Epithelial cell of proximal tubule (primary cell): Measurements from ENCODE around the gene OCEL1. TPM values are rescaled to one million over a fixed set of nuclear protein-coding genes. Genes with fewer than 3 reads are reported as not detected.

ENCODE experiments used
- DNase-seq: peaks from one replicate; pipeline ENCODE4 v3.0.0-alpha.2; 2011; ENCODE audit warnings: low read depth
- H3K4me3 ChIP-seq: 2 replicates; pipeline ENCODE4 v1.5.1; 2011; ENCODE audit warnings: low read depth, mild to moderate bottlenecking, low read length
- total RNA-seq: library from RNA; depleted of rRNA; stranded (reverse); fragments of >200 nt; gene quantifications from 2 replicates; pipeline ENCODE4 v1.2.3, GENCODE V29; 2015
- TF ChIP-seq, protein P1 (sequence below): conservative IDR thresholded peaks from 2 replicates; pipeline ENCODE4 v1.5.1; 2012; ENCODE audit warnings: low read depth, mild to moderate bottlenecking, low read length

Gene OCEL1
- total RNA-seq, 1 donor from 2014 or later = 8.1 TPM

- TF ChIP-seq, protein P1, sequence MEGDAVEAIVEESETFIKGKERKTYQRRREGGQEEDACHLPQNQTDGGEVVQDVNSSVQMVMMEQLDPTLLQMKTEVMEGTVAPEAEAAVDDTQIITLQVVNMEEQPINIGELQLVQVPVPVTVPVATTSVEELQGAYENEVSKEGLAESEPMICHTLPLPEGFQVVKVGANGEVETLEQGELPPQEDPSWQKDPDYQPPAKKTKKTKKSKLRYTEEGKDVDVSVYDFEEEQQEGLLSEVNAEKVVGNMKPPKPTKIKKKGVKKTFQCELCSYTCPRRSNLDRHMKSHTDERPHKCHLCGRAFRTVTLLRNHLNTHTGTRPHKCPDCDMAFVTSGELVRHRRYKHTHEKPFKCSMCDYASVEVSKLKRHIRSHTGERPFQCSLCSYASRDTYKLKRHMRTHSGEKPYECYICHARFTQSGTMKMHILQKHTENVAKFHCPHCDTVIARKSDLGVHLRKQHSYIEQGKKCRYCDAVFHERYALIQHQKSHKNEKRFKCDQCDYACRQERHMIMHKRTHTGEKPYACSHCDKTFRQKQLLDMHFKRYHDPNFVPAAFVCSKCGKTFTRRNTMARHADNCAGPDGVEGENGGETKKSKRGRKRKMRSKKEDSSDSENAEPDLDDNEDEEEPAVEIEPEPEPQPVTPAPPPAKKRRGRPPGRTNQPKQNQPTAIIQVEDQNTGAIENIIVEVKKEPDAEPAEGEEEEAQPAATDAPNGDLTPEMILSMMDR = no peak
- no peak overlapping the region for H3K4me3 ChIP-seq
- no peak for DNase-seq
Observed at GRCh38 chr19:17211547-17212446, 14.2 kb upstream of the OCEL1 start.

DNA sequence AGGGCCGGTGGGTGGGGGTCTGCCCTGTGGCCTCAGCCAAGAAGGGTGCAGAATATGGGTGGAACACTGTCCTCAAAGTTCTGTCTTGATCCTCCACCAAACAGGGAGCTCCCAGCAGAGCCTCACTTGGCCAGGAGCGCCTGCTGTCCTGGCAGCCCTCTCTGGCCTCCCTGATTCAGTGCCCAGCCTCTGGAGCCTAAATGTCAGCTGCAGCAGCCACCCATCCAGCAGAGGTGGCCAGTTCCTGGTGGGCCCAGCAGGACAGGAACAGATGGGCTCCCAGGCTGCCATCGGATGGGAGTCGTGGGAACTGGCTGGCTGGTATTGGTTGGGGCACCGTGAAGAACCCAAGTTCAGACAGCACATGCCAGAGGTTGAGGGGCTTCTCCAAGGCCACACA, 12.7 kb upstream of the OCEL1 start:
- DNase-seq = no peak
- H3K4me3 ChIP-seq = no peak overlapping the region
- TF ChIP-seq, protein P1 = no peak

DNA sequence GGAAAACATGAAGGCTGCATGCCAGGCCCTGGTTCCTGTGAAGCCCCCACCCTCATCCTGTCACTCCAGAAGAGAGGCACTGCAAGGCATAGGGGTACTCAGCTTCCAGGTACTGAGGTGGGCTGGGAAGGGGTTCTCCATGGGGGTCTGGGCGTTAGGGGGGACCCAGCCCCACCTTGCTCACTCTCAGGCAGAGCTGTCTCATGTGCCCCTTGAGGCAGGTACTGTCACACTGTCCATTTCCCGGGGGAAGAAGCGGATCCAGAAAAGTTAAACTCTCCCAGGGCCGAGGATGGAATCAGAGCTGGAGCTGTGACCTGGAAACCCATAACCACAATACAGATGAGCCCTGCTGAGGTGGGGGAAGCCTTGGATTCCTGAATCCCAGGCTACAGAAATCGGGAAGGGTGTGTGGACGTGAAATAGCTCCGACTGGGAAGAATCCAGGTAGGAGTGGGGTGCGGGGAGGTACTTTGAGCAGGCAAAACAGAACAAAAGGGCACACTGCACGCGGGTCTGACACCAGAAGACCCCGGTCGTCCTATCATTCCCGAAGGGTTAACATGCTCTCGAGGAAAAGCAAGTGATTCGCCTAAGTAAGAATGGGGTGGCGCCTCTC, 11.4 kb upstream of the OCEL1 start:
- peak overlapping the region; percentile 76 for H3K4me3 ChIP-seq
- no peak for DNase-seq
- TF ChIP-seq, protein P1 = no peak

- H3K4me3 ChIP-seq = peak within 1 kb of the TSS; percentile 76
- peak; percentile 38 for DNase-seq
- TF ChIP-seq, protein P1 = no peak
Observed at GRCh38 chr19:17215127-17215971, 10.7 kb upstream of the OCEL1 start, which contains the start of gene USE1. USE1 (plus strand) TSS chr19:17215357; CDS start chr19:17215406, 49 bp downstream.

DNA sequence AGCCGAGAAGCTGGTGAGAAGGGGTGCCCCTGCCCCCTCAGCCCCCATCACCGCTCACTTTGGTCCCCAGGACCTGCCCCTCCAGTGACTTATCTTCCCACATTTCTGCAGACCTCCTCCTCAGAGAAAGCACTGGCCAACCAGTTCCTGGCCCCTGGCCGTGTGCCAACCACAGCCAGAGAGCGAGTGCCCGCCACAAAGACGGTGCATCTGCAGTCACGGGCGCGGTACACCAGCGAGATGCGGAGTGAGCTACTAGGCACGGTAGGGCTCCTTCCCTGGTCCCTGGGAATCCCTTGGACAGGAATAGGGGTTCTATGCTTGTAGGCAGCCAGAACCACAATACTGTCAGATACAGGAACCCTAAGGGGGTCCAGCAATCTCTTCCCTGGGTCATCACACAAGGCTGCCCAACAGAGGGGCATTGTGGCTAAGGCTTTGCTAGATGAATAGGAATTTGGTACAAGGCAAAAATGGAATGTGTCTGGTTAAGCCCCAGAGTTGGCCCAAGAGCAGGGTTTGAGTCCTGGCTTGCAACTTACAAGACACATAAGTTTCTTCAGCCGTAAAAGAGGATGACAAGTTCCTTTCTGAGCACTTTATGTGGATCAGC, 9.9 kb upstream of the OCEL1 start:
- DNase-seq = no peak
- TF ChIP-seq, protein P1 = no peak
- peak overlapping the region; percentile 76 for H3K4me3 ChIP-seq

DNA sequence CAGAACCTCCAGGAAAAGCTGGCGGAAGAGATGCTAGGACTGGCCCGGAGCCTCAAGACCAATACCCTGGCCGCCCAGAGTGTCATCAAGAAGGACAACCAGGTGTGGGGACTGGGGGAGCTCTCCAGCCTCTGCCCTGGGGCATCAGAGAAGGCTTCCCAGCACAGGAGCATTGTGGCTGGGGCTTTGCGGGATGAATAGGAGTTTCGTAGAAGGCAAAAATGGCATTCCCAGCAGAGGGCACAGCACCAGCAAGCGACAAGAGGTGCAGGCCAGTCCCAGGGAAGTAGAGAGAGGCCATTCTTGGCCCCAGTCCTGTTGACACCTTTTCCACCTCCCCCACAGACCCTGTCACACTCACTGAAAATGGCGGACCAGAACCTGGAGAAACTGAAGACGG, 6.7 kb upstream of the OCEL1 start:
- no peak for DNase-seq
- TF ChIP-seq, protein P1 = no peak
- no peak overlapping the region for H3K4me3 ChIP-seq
